HL-60 (cell line): Measurements from ENCODE around the gene CNOT9.

Experiments used
- DNase-seq, 2 experiments: peaks; one replicate each; pipeline ENCODE4 v3.0.0-alpha.2; 2010 to 2020; ENCODE audit warnings: low read depth in 1 of 2, low spot score in 1 of 2
- H3K27ac ChIP-seq: fragments of 250-450 bp; sonication (Bioruptor Pico); replicated peaks from 2 replicates; pipeline ENCODE4 v1.5.1; 2020; ENCODE audit warnings: mild to moderate bottlenecking, moderate library complexity
- H3K27me3 ChIP-seq: fragments of 250-450 bp; sonication (Bioruptor Pico); 2 replicates; pipeline ENCODE4 v1.5.1; 2021; ENCODE audit warnings: mild to moderate bottlenecking, moderate library complexity; ENCODE audit not compliant: insufficient read depth, poor library complexity, severe bottlenecking
- H3K4me3 ChIP-seq: replicated peaks from 2 replicates; pipeline ENCODE4 v1.5.1; 2011; ENCODE audit warnings: mild to moderate bottlenecking, control low read depth, low read length; ENCODE audit not compliant: insufficient read depth
- GABPA ChIP-seq: IDR thresholded peaks from 2 replicates; pipeline ENCODE4 v1.6.1; 2012; ENCODE audit warnings: low read depth
- POLR2AphosphoS5 ChIP-seq: IDR thresholded peaks from 2 replicates; pipeline ENCODE4 v1.6.1; 2012; ENCODE audit warnings: low read depth
- SPI1 ChIP-seq: IDR thresholded peaks from 2 replicates; pipeline ENCODE4 v1.6.1; 2012; ENCODE audit warnings: low read depth, mild to moderate bottlenecking, borderline replicate concordance
- TF ChIP-seq, protein P1 (sequence below): IDR thresholded peaks from one replicate; pipeline ENCODE4 v1.5.1; 2011; ENCODE audit warnings: low read length, control low read depth, inconsistent platforms; ENCODE audit not compliant: insufficient read depth
- TF ChIP-seq, protein P2 (sequence below): IDR thresholded peaks from 2 replicates; pipeline ENCODE4 v1.6.1; 2012; ENCODE audit warnings: low read depth; ENCODE audit not compliant: insufficient replicate concordance

CNOT9 gene

DNA sequence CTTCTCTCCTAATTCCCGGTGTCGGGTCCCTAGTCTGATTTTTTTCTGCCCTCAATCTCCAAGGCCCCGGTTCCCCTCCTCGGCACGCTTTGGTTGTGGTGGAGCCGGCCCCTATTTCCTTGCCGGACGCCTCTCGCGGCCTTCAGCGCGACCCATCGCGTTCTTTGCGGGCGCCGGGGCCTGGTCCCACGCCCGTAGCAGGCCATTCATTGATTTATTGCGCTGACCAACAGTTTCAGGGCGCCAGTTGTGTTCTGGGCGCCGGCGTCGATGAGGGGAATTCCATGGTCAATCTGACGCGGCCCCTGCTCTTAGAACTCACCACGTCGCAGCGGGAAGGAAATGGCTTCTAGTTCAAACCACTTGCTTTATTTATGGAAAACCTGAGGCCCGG, 396 bp downstream of the CNOT9 start:
- H3K4me3 ChIP-seq, result peak overlapping the region; percentile 76
- H3K27ac ChIP-seq, result peak overlapping the region; percentile 98
- no peaks in the 10 kb centered on the region for H3K27me3 ChIP-seq
- DNase-seq, result peak in 1 of 2 experiments; percentile 32
- TF ChIP-seq, protein P1, sequence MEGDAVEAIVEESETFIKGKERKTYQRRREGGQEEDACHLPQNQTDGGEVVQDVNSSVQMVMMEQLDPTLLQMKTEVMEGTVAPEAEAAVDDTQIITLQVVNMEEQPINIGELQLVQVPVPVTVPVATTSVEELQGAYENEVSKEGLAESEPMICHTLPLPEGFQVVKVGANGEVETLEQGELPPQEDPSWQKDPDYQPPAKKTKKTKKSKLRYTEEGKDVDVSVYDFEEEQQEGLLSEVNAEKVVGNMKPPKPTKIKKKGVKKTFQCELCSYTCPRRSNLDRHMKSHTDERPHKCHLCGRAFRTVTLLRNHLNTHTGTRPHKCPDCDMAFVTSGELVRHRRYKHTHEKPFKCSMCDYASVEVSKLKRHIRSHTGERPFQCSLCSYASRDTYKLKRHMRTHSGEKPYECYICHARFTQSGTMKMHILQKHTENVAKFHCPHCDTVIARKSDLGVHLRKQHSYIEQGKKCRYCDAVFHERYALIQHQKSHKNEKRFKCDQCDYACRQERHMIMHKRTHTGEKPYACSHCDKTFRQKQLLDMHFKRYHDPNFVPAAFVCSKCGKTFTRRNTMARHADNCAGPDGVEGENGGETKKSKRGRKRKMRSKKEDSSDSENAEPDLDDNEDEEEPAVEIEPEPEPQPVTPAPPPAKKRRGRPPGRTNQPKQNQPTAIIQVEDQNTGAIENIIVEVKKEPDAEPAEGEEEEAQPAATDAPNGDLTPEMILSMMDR, result no peak
- no peak for TF ChIP-seq SPI1
- TF ChIP-seq, protein P2, sequence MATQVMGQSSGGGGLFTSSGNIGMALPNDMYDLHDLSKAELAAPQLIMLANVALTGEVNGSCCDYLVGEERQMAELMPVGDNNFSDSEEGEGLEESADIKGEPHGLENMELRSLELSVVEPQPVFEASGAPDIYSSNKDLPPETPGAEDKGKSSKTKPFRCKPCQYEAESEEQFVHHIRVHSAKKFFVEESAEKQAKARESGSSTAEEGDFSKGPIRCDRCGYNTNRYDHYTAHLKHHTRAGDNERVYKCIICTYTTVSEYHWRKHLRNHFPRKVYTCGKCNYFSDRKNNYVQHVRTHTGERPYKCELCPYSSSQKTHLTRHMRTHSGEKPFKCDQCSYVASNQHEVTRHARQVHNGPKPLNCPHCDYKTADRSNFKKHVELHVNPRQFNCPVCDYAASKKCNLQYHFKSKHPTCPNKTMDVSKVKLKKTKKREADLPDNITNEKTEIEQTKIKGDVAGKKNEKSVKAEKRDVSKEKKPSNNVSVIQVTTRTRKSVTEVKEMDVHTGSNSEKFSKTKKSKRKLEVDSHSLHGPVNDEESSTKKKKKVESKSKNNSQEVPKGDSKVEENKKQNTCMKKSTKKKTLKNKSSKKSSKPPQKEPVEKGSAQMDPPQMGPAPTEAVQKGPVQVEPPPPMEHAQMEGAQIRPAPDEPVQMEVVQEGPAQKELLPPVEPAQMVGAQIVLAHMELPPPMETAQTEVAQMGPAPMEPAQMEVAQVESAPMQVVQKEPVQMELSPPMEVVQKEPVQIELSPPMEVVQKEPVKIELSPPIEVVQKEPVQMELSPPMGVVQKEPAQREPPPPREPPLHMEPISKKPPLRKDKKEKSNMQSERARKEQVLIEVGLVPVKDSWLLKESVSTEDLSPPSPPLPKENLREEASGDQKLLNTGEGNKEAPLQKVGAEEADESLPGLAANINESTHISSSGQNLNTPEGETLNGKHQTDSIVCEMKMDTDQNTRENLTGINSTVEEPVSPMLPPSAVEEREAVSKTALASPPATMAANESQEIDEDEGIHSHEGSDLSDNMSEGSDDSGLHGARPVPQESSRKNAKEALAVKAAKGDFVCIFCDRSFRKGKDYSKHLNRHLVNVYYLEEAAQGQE, result no peak
- no peak for TF ChIP-seq GABPA
- no peak for TF ChIP-seq POLR2AphosphoS5

DNA sequence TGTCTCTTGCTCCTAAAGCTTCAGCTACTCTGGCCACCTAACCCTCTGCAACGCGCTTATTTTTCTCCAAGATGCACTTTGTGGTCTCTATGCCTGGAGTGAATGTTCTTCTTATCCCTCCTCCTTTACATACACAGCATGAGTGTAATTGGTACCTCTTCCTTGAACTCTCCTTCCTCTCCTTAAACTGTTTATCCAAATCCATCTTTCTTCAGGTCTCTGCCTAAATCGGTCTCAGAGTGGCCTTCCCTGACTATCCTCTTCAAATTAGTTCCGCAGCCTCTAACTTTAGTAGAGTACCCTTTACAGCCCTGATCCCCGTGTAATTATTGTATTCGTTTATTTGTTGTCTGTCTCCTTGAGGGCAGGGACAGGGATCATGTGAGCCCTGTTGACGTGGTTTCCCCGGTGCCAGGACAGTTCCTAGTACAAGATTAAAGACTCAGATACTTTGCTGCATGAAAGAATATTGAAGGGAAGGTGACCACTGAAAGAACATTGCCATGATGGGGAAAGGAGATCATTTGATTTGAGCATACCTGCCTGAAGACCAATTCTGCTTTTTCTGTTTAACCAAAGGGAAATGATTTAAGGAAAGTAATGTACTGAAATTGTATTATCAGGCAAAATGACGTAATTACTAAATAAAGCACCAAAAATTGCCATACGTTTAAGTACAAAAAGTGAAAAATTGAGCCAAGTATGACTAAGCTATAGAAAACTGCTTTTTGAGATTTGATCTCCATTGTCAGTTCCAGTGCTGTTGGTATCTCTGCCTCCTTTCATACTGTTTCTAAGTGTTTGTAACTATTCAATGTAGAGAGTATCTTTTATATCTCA, 1.2 kb downstream of the CNOT9 start:
- TF ChIP-seq GABPA (no peak), SPI1 (no peak), POLR2AphosphoS5 (no peak)
- TF ChIP-seq, protein P2, result no peak
- TF ChIP-seq, protein P1, result no peak
- DNase-seq, result peak in 1 of 2 experiments; percentile 5

DNA sequence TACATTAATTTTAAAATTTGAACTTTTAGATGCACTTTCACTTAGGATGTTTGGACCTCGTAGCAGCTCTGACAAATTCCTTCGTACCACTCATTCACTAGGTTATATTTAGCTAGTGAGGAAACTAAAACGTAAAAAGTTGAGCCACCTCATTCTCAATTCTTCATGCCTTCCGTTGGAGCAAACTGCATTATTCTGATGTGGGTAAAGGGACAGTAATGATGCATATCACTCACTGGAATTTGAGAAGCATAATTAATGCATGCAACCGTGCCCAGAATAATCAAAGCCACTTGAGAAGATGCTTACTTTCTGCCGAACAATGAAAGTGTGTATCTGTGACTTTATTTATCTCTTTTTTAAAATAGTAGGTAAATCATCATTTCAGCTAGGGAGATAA, 2.2 kb downstream of the CNOT9 start:
- Histone ChIP-seq H3K27ac (0 out of 2 replicates have a peak overlapping the region, but pooled peaks have one; percentile 98), H3K4me3 (peak overlapping the region; percentile 2; the same call in 1 of the 2 replicates)

More for the DNA sequence above, 1.2 kb downstream of the CNOT9 start:
- Histone ChIP-seq H3K4me3 (peak overlapping the region; percentile 76), H3K27ac (peak overlapping the region; percentile 98), H3K27me3 (no peaks in the 10 kb centered on the region)

More for the DNA sequence above, 2.2 kb downstream of the CNOT9 start:
- no peaks in the 10 kb centered on the region for H3K27me3 ChIP-seq
- DNase-seq, result no peak
- TF ChIP-seq GABPA (no peak), SPI1 (no peak), POLR2AphosphoS5 (no peak)
- TF ChIP-seq, protein P1, result no peak
- TF ChIP-seq, protein P2, result no peak
